ENCODE measurements around the gene RGS16.

GRCh38 chr1:182631954-182632353 is 27.8 kb upstream of the RGS16 start:
- no peak for TF ChIP-seq CTCF (conservative IDR thresholded peaks at IDR 0.05; ENCODE audit: low read length)
- TF ChIP-seq EZH2phosphoT487 (IDR thresholded peaks at IDR 0.05; ENCODE audit: borderline replicate concordance, low read depth, low read length) = no peak

Data from OCI-LY7 (cell line).